ENCODE results near the gene RNF130.

RNF130 gene

GRCh38 chr5:180107005-180107404, 35.4 kb upstream of the RNF130 start:
- TF ChIP-seq MAX (IDR thresholded peaks at IDR 0.05), result no peak
- no peak for TF ChIP-seq RAD21 (IDR thresholded peaks at IDR 0.05; ENCODE audit: low read depth)
- no peak for TF ChIP-seq EGR1 (IDR thresholded peaks at IDR 0.05)
- no peak for TF ChIP-seq YY1 (IDR thresholded peaks at IDR 0.05; ENCODE audit: low read depth)
- no peak for TF ChIP-seq TAF1 (IDR thresholded peaks at IDR 0.05; ENCODE audit: low read depth)
- TF ChIP-seq CREB1 (IDR thresholded peaks at IDR 0.05; ENCODE audit: low read depth), result no peak
- no peak for TF ChIP-seq FOXM1 (IDR thresholded peaks at IDR 0.05; ENCODE audit: borderline replicate concordance, low read depth)
- TF ChIP-seq EP300 (IDR thresholded peaks at IDR 0.05; ENCODE audit: borderline replicate concordance), result no peak
- TF ChIP-seq CEBPB (IDR thresholded peaks at IDR 0.05), result no peak
- no peak for TF ChIP-seq TCF12 (IDR thresholded peaks at IDR 0.05; ENCODE audit: low read depth)
- TF ChIP-seq TEAD4 (IDR thresholded peaks at IDR 0.05), result no peak
- no peak for TF ChIP-seq ZBTB7A (IDR thresholded peaks at IDR 0.05; ENCODE audit: low read depth)
- no peak for TF ChIP-seq NFIC (IDR thresholded peaks at IDR 0.05)

- no peak for TF ChIP-seq ZBTB7A (IDR thresholded peaks at IDR 0.05; ENCODE audit: low read depth)
- TF ChIP-seq FOXM1 (IDR thresholded peaks at IDR 0.05; ENCODE audit: borderline replicate concordance, low read depth), result no peak
- TF ChIP-seq EGR1 (IDR thresholded peaks at IDR 0.05), result no peak
- no peak for TF ChIP-seq YY1 (IDR thresholded peaks at IDR 0.05; ENCODE audit: low read depth)
- TF ChIP-seq TCF12 (IDR thresholded peaks at IDR 0.05; ENCODE audit: low read depth), result no peak
- TF ChIP-seq TEAD4 (IDR thresholded peaks at IDR 0.05), result no peak
- no peak for TF ChIP-seq CREB1 (IDR thresholded peaks at IDR 0.05; ENCODE audit: low read depth)
- no peak for TF ChIP-seq TAF1 (IDR thresholded peaks at IDR 0.05; ENCODE audit: low read depth)
- no peak for TF ChIP-seq REST (IDR thresholded peaks at IDR 0.05; ENCODE audit: low read depth)
- TF ChIP-seq USF1 (IDR thresholded peaks at IDR 0.05), result no peak
- no peak for TF ChIP-seq MAX (IDR thresholded peaks at IDR 0.05)
- no peak for TF ChIP-seq NFIC (IDR thresholded peaks at IDR 0.05)
- no peak for TF ChIP-seq EP300 (IDR thresholded peaks at IDR 0.05; ENCODE audit: borderline replicate concordance)
These were observed 34.3 kb upstream of the RNF130 start for GRCh38 chr5:180105827-180106312.

- no peak for TF ChIP-seq REST (IDR thresholded peaks at IDR 0.05; ENCODE audit: low read depth)
- no peak for TF ChIP-seq TCF12 (IDR thresholded peaks at IDR 0.05; ENCODE audit: low read depth)
- TF ChIP-seq MAX (IDR thresholded peaks at IDR 0.05), result no peak
- no peak for TF ChIP-seq USF1 (IDR thresholded peaks at IDR 0.05)
- TF ChIP-seq ZBTB7A (IDR thresholded peaks at IDR 0.05; ENCODE audit: low read depth), result no peak
- TF ChIP-seq YY1 (IDR thresholded peaks at IDR 0.05; ENCODE audit: low read depth), result no peak
- no peak for TF ChIP-seq RAD21 (IDR thresholded peaks at IDR 0.05; ENCODE audit: low read depth)
- TF ChIP-seq TEAD4 (IDR thresholded peaks at IDR 0.05), result no peak
- TF ChIP-seq NFIC (IDR thresholded peaks at IDR 0.05), result no peak
- TF ChIP-seq CEBPB (IDR thresholded peaks at IDR 0.05), result no peak
- no peak for TF ChIP-seq CREB1 (IDR thresholded peaks at IDR 0.05; ENCODE audit: low read depth)
- no peak for TF ChIP-seq FOXM1 (IDR thresholded peaks at IDR 0.05; ENCODE audit: borderline replicate concordance, low read depth)
- no peak for TF ChIP-seq TAF1 (IDR thresholded peaks at IDR 0.05; ENCODE audit: low read depth)
- TF ChIP-seq EGR1 (IDR thresholded peaks at IDR 0.05), result no peak
- no peak for TF ChIP-seq EP300 (IDR thresholded peaks at IDR 0.05; ENCODE audit: borderline replicate concordance)
These were observed 32.6 kb upstream of the RNF130 start for GRCh38 chr5:180104168-180104530.

GRCh38 chr5:180103487-180104167, 32.1 kb upstream of the RNF130 start:
- TF ChIP-seq TAF1 (IDR thresholded peaks at IDR 0.05; ENCODE audit: low read depth) (no peak), EGR1 (IDR thresholded peaks at IDR 0.05) (no peak), ZBTB7A (IDR thresholded peaks at IDR 0.05; ENCODE audit: low read depth) (no peak), FOXM1 (IDR thresholded peaks at IDR 0.05; ENCODE audit: borderline replicate concordance, low read depth) (no peak), CEBPB (IDR thresholded peaks at IDR 0.05) (no peak), USF1 (IDR thresholded peaks at IDR 0.05) (no peak), EP300 (IDR thresholded peaks at IDR 0.05; ENCODE audit: borderline replicate concordance) (no peak), MAX (IDR thresholded peaks at IDR 0.05) (no peak), YY1 (IDR thresholded peaks at IDR 0.05; ENCODE audit: low read depth) (no peak), CREB1 (IDR thresholded peaks at IDR 0.05; ENCODE audit: low read depth) (no peak)
